MCF 10A (cell line): ENCODE results near the gene ISM1. TPM values are rescaled to one million over a fixed set of nuclear protein-coding genes. Genes with fewer than 3 reads are reported as not detected.

Source experiments
- Bru-seq: library from RNA; stranded (reverse); fragments of 400-500 nt; gene quantifications from one replicate; lab custom pipeline; 2021; lab: Mats Ljungman, UMichigan
- BruChase-seq, 2 experiments: library from RNA; stranded (reverse); fragments of 400-500 nt; gene quantifications; one replicate each; lab custom pipeline; 2021; lab: Mats Ljungman, UMichigan
- BruUV-seq: library from RNA; stranded (reverse); fragments of 400-500 nt; replicated peaks from 2 replicates; lab custom pipeline; 2021; lab: Mats Ljungman, UMichigan
- CTCF ChIA-PET: fragments of 300-600 bp; sonication (Branson Sonifier 250); formaldehyde crosslinking; extraction: SDS; loops from one replicate; lab custom pipeline; 2021; ENCODE audit warnings: antibody characterized with exemption, inconsistent platforms; lab: Yijun Ruan, JAX
- POLR2A ChIA-PET: fragments of 300-600, 350-650 bp; sonication (Branson Sonifier 250); formaldehyde crosslinking; extraction: SDS; loops from one replicate; lab custom pipeline; 2020; ENCODE audit warnings: antibody characterized with exemption, inconsistent platforms; lab: Yijun Ruan, JAX
- DNase-seq: peaks from one replicate; pipeline ENCODE4 v3.0.0-alpha.2; 2018; ENCODE audit not compliant: unreplicated experiment
- H3K27ac Mint-ChIP-seq: one replicate; pipeline ENCODE4 v1.8.0; 2022; ENCODE audit warnings: mild to moderate bottlenecking, low read depth, mixed read lengths; ENCODE audit not compliant: unreplicated experiment
- H3K27me3 Mint-ChIP-seq: one replicate; pipeline ENCODE4 v1.8.0; 2022; ENCODE audit warnings: mixed read lengths; ENCODE audit not compliant: insufficient read depth, unreplicated experiment
- H3K36me3 Mint-ChIP-seq: one replicate; pipeline ENCODE4 v1.8.0; 2022; ENCODE audit warnings: mild to moderate bottlenecking, moderate library complexity, mixed read lengths; ENCODE audit not compliant: insufficient read depth, unreplicated experiment
- H3K4me1 Mint-ChIP-seq: one replicate; pipeline ENCODE4 v1.8.0; 2022; ENCODE audit warnings: mixed read lengths; ENCODE audit not compliant: insufficient read depth, unreplicated experiment
- H3K4me3 Mint-ChIP-seq: one replicate; pipeline ENCODE4 v1.8.0; 2022; ENCODE audit warnings: mild to moderate bottlenecking, moderate library complexity, mixed read lengths; ENCODE audit not compliant: unreplicated experiment
- H3K9me3 Mint-ChIP-seq: one replicate; pipeline ENCODE4 v1.8.0; 2022; ENCODE audit warnings: mixed read lengths; ENCODE audit not compliant: unreplicated experiment
- CTCF ChIP-seq: fragments of 200-600 bp; IDR thresholded peaks from one replicate; pipeline ENCODE4 v1.8.0; 2022; ENCODE audit warnings: antibody characterized with exemption, mild to moderate bottlenecking; ENCODE audit not compliant: unreplicated experiment
- intact Hi-C: fragments of 100-400 bp; cut with micrococcal nuclease; formaldehyde crosslinking; loops from 2 replicates; pipeline ENCODE4 v1.14.1; 2022
- long read RNA-seq: library from polyadenylated mRNA; stranded (forward); transcript quantifications from one replicate; pipeline ENCODE4 v2.0.0, GENCODE V29; 2022
- total RNA-seq: library from RNA; stranded (reverse); gene quantifications from 2 replicates; pipeline ENCODE4 v1.2.3, GENCODE V29; 2022

ISM1 gene
- total RNA-seq (1.0 and 1.3 TPM in 2 replicates), Bru-seq, nascent RNA (percentile 28 among the genes with signal in this experiment), BruChase-seq, experiment 1, labeled RNA remaining after a 6-hour chase (percentile 26 among the genes with signal in this experiment), BruChase-seq, experiment 2, labeled RNA remaining after a 2-hour chase (percentile 27 among the genes with signal in this experiment)
- long read RNA-seq = 0 reads

GRCh38 chr20:13220904-13221297 is at the start of gene ISM1:
TSS of gene ISM1 (plus strand) at chr20:13221274. CDS start at chr20:13221777, 503 bp downstream.
- intact Hi-C loops = no loop called here
- DNase-seq = no peak

GRCh38 chr20:13173201-13173600 is 47.9 kb upstream of the ISM1 start:
- Mint-ChIP-seq H3K27me3 (no peaks in the 10 kb centered on the region), H3K4me3 (no peak overlapping the region), H3K4me1 (no peaks in the 10 kb centered on the region), H3K9me3 (peaks cover 20% of the 10 kb centered on the region), H3K27ac (no peak overlapping the region), H3K36me3 (peaks cover 11% of the 10 kb centered on the region)
- intact Hi-C loops = no loop called here
- ChIA-PET POLR2A (interaction anchor here (0.8 kb wide), 1 partner anchor 40 kb away, joined by 6 read pairs; no protein-coding TSS in a partner anchor), CTCF (no interaction called here)
- no TSS peak for BruUV-seq
- TF ChIP-seq CTCF = no peak
- no peak for DNase-seq

More at GRCh38 chr20:13220904-13221297, at the start of gene ISM1:
- H3K9me3 Mint-ChIP-seq = no peaks in the 10 kb centered on the region
- no TSS peak for BruUV-seq
- peaks cover 6% of the 10 kb centered on the region for H3K4me1 Mint-ChIP-seq
- CTCF ChIA-PET = interaction anchor here (0.7 to 2.4 kb wide), 7 partner anchors 22 to 567 kb away, joined by 3 to 9 read pairs (median 4); no protein-coding TSS in a partner anchor
- no peaks in the 10 kb centered on the region for H3K27me3 Mint-ChIP-seq
- H3K36me3 Mint-ChIP-seq = no peaks in the 10 kb centered on the region
- H3K4me3 Mint-ChIP-seq = peak within 1 kb of the TSS; percentile 78
- TF ChIP-seq CTCF = no peak
- POLR2A ChIA-PET = interaction anchor here (0.8 to 1.5 kb wide), 3 partner anchors 8 to 65 kb away, joined by 3 to 12 read pairs (median 8); no protein-coding TSS in a partner anchor
- no peak within 1 kb of the TSS for H3K27ac Mint-ChIP-seq

- H3K9me3 Mint-ChIP-seq = peaks cover 21% of the 10 kb centered on the region
- DNase-seq = no peak
- H3K36me3 Mint-ChIP-seq = peaks cover 4% of the 10 kb centered on the region
- no TSS peak for BruUV-seq
- ChIA-PET CTCF (interaction anchor here (0.7 to 0.9 kb wide), 3 partner anchors 53 to 366 kb away, joined by 3 to 4 read pairs (median 3); no protein-coding TSS in a partner anchor), POLR2A (no interaction called here)
- no peak overlapping the region for H3K27ac Mint-ChIP-seq
- no peak for TF ChIP-seq CTCF
- no peaks in the 10 kb centered on the region for H3K27me3 Mint-ChIP-seq
- no peak overlapping the region for H3K4me3 Mint-ChIP-seq
- intact Hi-C loops = no loop called here
- no peaks in the 10 kb centered on the region for H3K4me1 Mint-ChIP-seq
These were observed 46.7 kb upstream of the ISM1 start for GRCh38 chr20:13174402-13174801.
